Thyroid gland (tissue), 4 donors: ENCODE data around the gene DENND1C. TPM values are rescaled to one million over a fixed set of nuclear protein-coding genes. Genes with fewer than 3 reads are reported as not detected.
A peak's percentile ranks its signal among the peaks of the same experiment; 100 is the strongest.

ENCODE experiments used
- DNase-seq, 2 donors: peaks; one replicate each; pipeline ENCODE4 v3.0.0-alpha.2; 2019
- H3K27ac ChIP-seq, 3 donors: fragments of 200-600 bp; sonication (generic); 1 replicate in 2 of 3; 2 replicates in 1 of 3; pipeline ENCODE4 v1.5.1; 2016 to 2019; ENCODE audit warnings: mild to moderate bottlenecking in 1 of 3, moderate library complexity in 1 of 3
- H3K27me3 ChIP-seq: fragments of 200-600 bp; sonication (generic); one replicate; pipeline ENCODE4 v1.5.1; 2019
- H3K36me3 ChIP-seq, 2 donors: fragments of 200-600 bp; sonication (generic); one replicate each; pipeline ENCODE4 v1.5.1; 2016 to 2019
- H3K4me1 ChIP-seq, 2 donors: fragments of 200-600 bp; sonication (generic); one replicate each; pipeline ENCODE4 v1.5.1; 2017 to 2019
- H3K4me3 ChIP-seq, 3 donors: fragments of 200-600 bp; sonication (generic); replicated peaks in 1 of 3; 1 replicate in 2 of 3; 2 replicates in 1 of 3; pipeline ENCODE4 v1.5.1; 2016; ENCODE audit warnings: mild to moderate bottlenecking in 1 of 3
- H3K9me3 ChIP-seq: fragments of 200-600 bp; sonication (generic); one replicate; pipeline ENCODE4 v1.5.1; 2017
- CTCF ChIP-seq, 6 experiments: fragments of 200-600 bp in 3 of 6; fragments of 450-650 bp in 3 of 6; sonication (generic) in 3 of 6; IDR thresholded peaks; one replicate each; pipeline ENCODE4 v1.5.1; 2016 to 2019; ENCODE audit warnings: antibody characterized with exemption in 6 of 6, mild to moderate bottlenecking in 2 of 6, inconsistent platforms in 1 of 6, moderate library complexity in 1 of 6
- POLR2A ChIP-seq, 2 donors: fragments of 450-650 bp; IDR thresholded peaks; one replicate each; pipeline ENCODE4 v1.6.1; 2017; ENCODE audit warnings: antibody characterized with exemption in 2 of 2, mild to moderate bottlenecking in 2 of 2, moderate library complexity in 1 of 2
- WGBS, 2 donors: methylation state at CpG; one replicate each; pipeline ENCODE4 v1.1.5; 2017; 5-methylcytosine and 5-hydroxymethylcytosine counted together
- intact Hi-C: fragments of 100-400 bp; cut with DNase I; formaldehyde crosslinking; loops from one replicate; pipeline ENCODE4 v1.15.1; 2023
- total RNA-seq, 4 donors: library from RNA; depleted of rRNA; stranded (reverse); fragments of >200 nt; gene quantifications; one replicate each; pipeline ENCODE4 v1.2.3, GENCODE V29; 2016

The DENND1C gene
- total RNA-seq: 1 to 10 TPM in 3 of 4 donors, not detected in 1; 1.3 to 2.1 (median 1.8) TPM

GRCh38 chr19:6481541-6482342 lies at the start of gene DENND1C:
TSS of gene DENND1C (minus strand) at chr19:6481787. CDS start at chr19:6481695, 92 bp downstream.
- intact Hi-C loops: no loop called here
- H3K9me3 ChIP-seq: no peaks in the 10 kb centered on the region
- DNase-seq: no peak

GRCh38 chr19:6530386-6531162 lies 49.0 kb upstream of the DENND1C start, which contains the start of gene TNFSF9:
TSS of gene TNFSF9 (plus strand) at chr19:6531026. CDS start at chr19:6531037, 11 bp downstream.
- 2 to 3% methylated on average over 25 to 31 of the region's 44 CpGs for WGBS, 2 donors
- H3K9me3 ChIP-seq: no peaks in the 10 kb centered on the region
- H3K27me3 ChIP-seq: peaks cover 15% of the 10 kb centered on the region
- DNase-seq: peak; percentile 67 to 68
- H3K27ac ChIP-seq: peak within 1 kb of the TSS in 2 of 3 donors; percentile 45 to 51
- TF ChIP-seq POLR2A (IDR thresholded peaks at IDR 0.05) (peak in 1 of 2 donors; percentile 66), CTCF (IDR thresholded peaks at IDR 0.05) (no peak)
- intact Hi-C loops: no loop called here
- H3K4me3 ChIP-seq: peak within 1 kb of the TSS in 1 of 3 donors; percentile 36
- peaks cover 5 to 16% of the 10 kb centered on the region in 2 donors for H3K4me1 ChIP-seq
- H3K36me3 ChIP-seq: no peaks in the 10 kb centered on the region

More at GRCh38 chr19:6481541-6482342, at the start of gene DENND1C:
- Histone ChIP-seq H3K27me3 (peaks cover 5% of the 10 kb centered on the region), H3K36me3 (no peaks in the 10 kb centered on the region), H3K4me3 (no peak within 1 kb of the TSS), H3K27ac (no peak within 1 kb of the TSS), H3K4me1 (peaks cover 0 to 3% of the 10 kb centered on the region in 2 donors)
- WGBS, 2 donors: 37 to 38% methylated on average over 18 to 24 of the region's 24 CpGs
- TF ChIP-seq CTCF (IDR thresholded peaks at IDR 0.05) (peak in 1 of 6 experiments; percentile 31), POLR2A (IDR thresholded peaks at IDR 0.05) (no peak)

- no peak for DNase-seq
- intact Hi-C loops: no loop called here
- no peaks in the 10 kb centered on the region for H3K36me3 ChIP-seq
- 71 to 80% methylated on average over 2 of the region's 2 CpGs for WGBS, 2 donors
- H3K4me3 ChIP-seq: no peak overlapping the region
- H3K4me1 ChIP-seq: peaks cover 5 to 16% of the 10 kb centered on the region in 2 donors
- H3K27me3 ChIP-seq: peaks cover 15% of the 10 kb centered on the region
- TF ChIP-seq CTCF (IDR thresholded peaks at IDR 0.05): no peak
- no peak for TF ChIP-seq POLR2A (IDR thresholded peaks at IDR 0.05)
- peak overlapping the region in 1 of 3 donors; percentile 51 for H3K27ac ChIP-seq
- H3K9me3 ChIP-seq: no peaks in the 10 kb centered on the region
Observed at GRCh38 chr19:6529937-6530385, 48.4 kb upstream of the DENND1C start.

GRCh38 chr19:6529351-6529750 lies 47.8 kb upstream of the DENND1C start:
- no peak for DNase-seq
- whole genome bisulfite sequencing, 2 donors: 61 to 62% methylated on average over 2 of the region's 2 CpGs
- intact Hi-C loops: no loop called here
- no peak overlapping the region for H3K27ac ChIP-seq
- H3K4me1 ChIP-seq: peaks cover 5 to 16% of the 10 kb centered on the region in 2 donors
- no peak overlapping the region for H3K4me3 ChIP-seq
- no peaks in the 10 kb centered on the region for H3K9me3 ChIP-seq
- no peak for TF ChIP-seq CTCF (IDR thresholded peaks at IDR 0.05)
- no peak for TF ChIP-seq POLR2A (IDR thresholded peaks at IDR 0.05)
- H3K27me3 ChIP-seq: peaks cover 15% of the 10 kb centered on the region
- no peaks in the 10 kb centered on the region for H3K36me3 ChIP-seq
